GM19099 (cell line): ENCODE data around the gene NAA38.

ENCODE experiments used
- POLR2A ChIP-seq: IDR thresholded peaks from 3 replicates; pipeline ENCODE4 v1.6.1; 2011; ENCODE audit warnings: low read depth; ENCODE audit not compliant: insufficient read length; ENCODE audit errors: extremely low read depth

NAA38 gene

GRCh38 chr17:7885367-7886226 is 28.2 kb upstream of the NAA38 start:
- peak; percentile 66 for TF ChIP-seq POLR2A

GRCh38 chr17:7884581-7885366 is 27.4 kb upstream of the NAA38 start:
- TF ChIP-seq POLR2A, result peak; percentile 17

- no peak for TF ChIP-seq POLR2A
Measured at GRCh38 chr17:7883781-7884386, 26.5 kb upstream of the NAA38 start.

- TF ChIP-seq POLR2A, result no peak
Measured at GRCh38 chr17:7882629-7883028, 25.3 kb upstream of the NAA38 start.

GRCh38 chr17:7882068-7882467 is 24.7 kb upstream of the NAA38 start:
- TF ChIP-seq POLR2A, result peak; percentile 17

GRCh38 chr17:7881276-7882054 is 24.1 kb upstream of the NAA38 start:
- no peak for TF ChIP-seq POLR2A

GRCh38 chr17:7880076-7880868 is 22.9 kb upstream of the NAA38 start:
- peak; percentile 38 for TF ChIP-seq POLR2A

GRCh38 chr17:7878234-7878633 is 20.9 kb upstream of the NAA38 start:
- TF ChIP-seq POLR2A, result no peak

GRCh38 chr17:7875804-7876370 is 18.5 kb upstream of the NAA38 start:
- TF ChIP-seq POLR2A, result no peak

GRCh38 chr17:7873051-7873450 is 15.7 kb upstream of the NAA38 start:
- no peak for TF ChIP-seq POLR2A

GRCh38 chr17:7867881-7868329 is 10.5 kb upstream of the NAA38 start:
- TF ChIP-seq POLR2A, result no peak

GRCh38 chr17:7864995-7865650 is 7.8 kb upstream of the NAA38 start:
- TF ChIP-seq POLR2A, result no peak
